Upper lobe of right lung (tissue), 1 donor: ENCODE results near the gene TRPM1. TPM values are rescaled to one million over a fixed set of nuclear protein-coding genes. Genes with fewer than 3 reads are reported as not detected.
A peak's percentile ranks its signal among the peaks of the same experiment; 100 is the strongest.

Experiments
- ATAC-seq: fragments of 200-7000 bp; cut with Tn5 transposase; one replicate; pipeline ENCODE4 v1.9.1; 2020; ENCODE audit warnings: mild to moderate bottlenecking, moderate library complexity
- DNase-seq: peaks from one replicate; pipeline ENCODE4 v3.0.0-alpha.2; 2020
- H3K27ac ChIP-seq: fragments of 200-600 bp; one replicate; pipeline ENCODE4 v1.8.0; 2022
- H3K27me3 ChIP-seq: fragments of 200-600 bp; one replicate; pipeline ENCODE4 v1.8.0; 2022; ENCODE audit warnings: mild to moderate bottlenecking
- H3K36me3 ChIP-seq: fragments of 200-600 bp; one replicate; pipeline ENCODE4 v1.8.0; 2022
- H3K4me1 ChIP-seq: fragments of 200-600 bp; one replicate; pipeline ENCODE4 v1.8.0; 2022
- H3K4me3 ChIP-seq: fragments of 200-600 bp; one replicate; pipeline ENCODE4 v1.8.0; 2022; ENCODE audit warnings: mild to moderate bottlenecking
- H3K9me3 ChIP-seq: fragments of 200-600 bp; one replicate; pipeline ENCODE4 v1.8.0; 2022
- CTCF ChIP-seq: fragments of 200-600 bp; IDR thresholded peaks from one replicate; pipeline ENCODE4 v1.8.0; 2022; ENCODE audit warnings: antibody characterized with exemption
- intact Hi-C: fragments of 100-400 bp; cut with DNase I; formaldehyde crosslinking; loops from one replicate; pipeline ENCODE4 v1.11.0; 2022
- total RNA-seq: library from RNA; stranded (reverse); fragmentation: NEBNext Ultra II Directional; extraction: Animal tissue kit (Norgen Biotek cat#: 25700); gene quantifications from one replicate; pipeline ENCODE4 v1.2.1, GENCODE V29; 2021
- donor health status: DM: no; HTN: yes; CAD: no; lungs with severe emphysema.

The TRPM1 gene
- total RNA-seq, 1 donor from 2014 or later, result not detected

GRCh38 chr15:31116423-31117030 lies 15.0 kb upstream of the TRPM1 start:
- no peak overlapping the region for H3K27ac ChIP-seq
- H3K4me3 ChIP-seq, result no peak overlapping the region
- no peak for TF ChIP-seq CTCF
- H3K4me1 ChIP-seq, result no peaks in the 10 kb centered on the region
- H3K27me3 ChIP-seq, result no peaks in the 10 kb centered on the region
- DNase-seq (no peak), ATAC-seq (no peak)
- intact Hi-C loops, result no loop called here
- no peaks in the 10 kb centered on the region for H3K36me3 ChIP-seq
- H3K9me3 ChIP-seq, result no peaks in the 10 kb centered on the region

- no peaks in the 10 kb centered on the region for H3K9me3 ChIP-seq
- no peak overlapping the region for H3K27ac ChIP-seq
- intact Hi-C loops, result no loop called here
- no peak for DNase-seq
- H3K36me3 ChIP-seq, result no peaks in the 10 kb centered on the region
- ATAC-seq, result no peak
- H3K27me3 ChIP-seq, result no peaks in the 10 kb centered on the region
- H3K4me1 ChIP-seq, result no peaks in the 10 kb centered on the region
- TF ChIP-seq CTCF, result no peak
- no peak overlapping the region for H3K4me3 ChIP-seq
Observed at GRCh38 chr15:31111091-31111647, 9.6 kb upstream of the TRPM1 start.

- no peaks in the 10 kb centered on the region for H3K9me3 ChIP-seq
- no peak overlapping the region for H3K4me3 ChIP-seq
- H3K27ac ChIP-seq, result no peak overlapping the region
- ATAC-seq (no peak), DNase-seq (no peak)
- no peaks in the 10 kb centered on the region for H3K27me3 ChIP-seq
- no peaks in the 10 kb centered on the region for H3K4me1 ChIP-seq
- no peak for TF ChIP-seq CTCF
- intact Hi-C loops, result no loop called here
- no peaks in the 10 kb centered on the region for H3K36me3 ChIP-seq
Observed at GRCh38 chr15:31108836-31109235, 7.3 kb upstream of the TRPM1 start.

- Histone ChIP-seq H3K4me1 (no peaks in the 10 kb centered on the region), H3K36me3 (no peaks in the 10 kb centered on the region), H3K27ac (no peak overlapping the region), H3K4me3 (no peak overlapping the region), H3K9me3 (no peaks in the 10 kb centered on the region), H3K27me3 (no peaks in the 10 kb centered on the region)
- no peak for DNase-seq
- intact Hi-C loops, result no loop called here
- TF ChIP-seq CTCF, result no peak
- ATAC-seq, result peak; percentile 74
Observed at GRCh38 chr15:31106495-31107300, 5.2 kb upstream of the TRPM1 start.

- TF ChIP-seq CTCF, result no peak
- DNase-seq (no peak), ATAC-seq (peak; percentile 25)
- no peaks in the 10 kb centered on the region for H3K36me3 ChIP-seq
- intact Hi-C loops, result no loop called here
- H3K27me3 ChIP-seq, result no peaks in the 10 kb centered on the region
- no peak overlapping the region for H3K27ac ChIP-seq
- no peaks in the 10 kb centered on the region for H3K9me3 ChIP-seq
- no peaks in the 10 kb centered on the region for H3K4me1 ChIP-seq
- no peak overlapping the region for H3K4me3 ChIP-seq
Observed at GRCh38 chr15:31104003-31104402, 2.5 kb upstream of the TRPM1 start.
